NCI-H524 (cell line): Measurements from ENCODE around the gene C2orf42.
A peak's percentile ranks its signal among the peaks of the same experiment; 100 is the strongest.
"Not testable (repeated sequence)": the region's sequence is repeated elsewhere in the genome, so short reads cannot be mapped to it uniquely, and the experiment has no call there.

Experiments used
- DNase-seq, 2 experiments: peaks; one replicate each; lab custom pipeline; 2025; lab: John Stamatoyannopoulos, UW

C2orf42 gene

DNA sequence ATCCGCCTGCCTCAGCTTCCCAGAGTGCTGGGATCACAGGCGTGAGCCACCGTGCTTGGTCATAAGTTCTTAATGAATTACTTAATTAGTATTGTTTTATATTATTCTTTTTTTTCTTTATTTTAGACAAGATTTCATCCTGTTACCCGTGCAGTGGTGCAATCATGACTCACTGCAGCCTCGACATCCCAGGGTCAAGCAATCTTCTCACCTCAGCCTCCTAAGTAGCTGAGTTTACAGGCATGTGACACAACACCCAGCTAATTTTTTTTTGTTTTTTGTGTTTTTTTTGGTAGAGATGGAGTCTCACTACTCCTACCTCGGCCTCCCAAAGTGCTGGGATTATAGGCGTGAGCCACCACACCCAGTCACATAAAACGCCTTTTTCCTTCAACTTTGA lies 17.3 kb downstream of the C2orf42 start:
- no peak for DNase-seq

- not testable (repeated sequence) for DNase-seq
Observed at GRCh38 chr2:70169654-70170245, 21.1 kb downstream of the C2orf42 start.

DNA sequence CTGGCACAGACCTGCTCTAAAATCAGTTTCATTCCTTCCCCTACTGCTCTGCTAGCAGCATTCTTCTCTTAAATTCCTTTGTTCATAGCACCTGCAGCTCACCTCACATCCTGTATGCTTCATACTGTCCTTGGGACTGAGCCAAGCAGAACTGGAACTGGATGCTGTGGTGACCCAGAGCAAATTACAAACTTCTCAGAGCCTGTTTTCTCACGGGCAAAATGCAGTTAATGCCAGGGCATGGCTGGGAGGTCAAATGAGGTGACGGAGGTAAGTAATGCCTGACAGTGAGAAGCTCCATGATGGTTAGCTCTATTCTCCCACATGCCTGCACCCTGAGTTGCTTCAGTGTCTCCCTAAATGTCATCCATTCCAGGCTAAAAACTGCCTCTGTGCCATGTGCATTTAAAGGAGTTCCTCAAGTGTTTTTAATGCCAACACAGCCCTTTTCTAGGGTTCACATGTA lies 29.7 kb downstream of the C2orf42 start:
- no peak for DNase-seq

GRCh38 chr2:70160545-70160944 lies 30.3 kb downstream of the C2orf42 start:
- DNase-seq = no peak

GRCh38 chr2:70149130-70149686 lies 41.6 kb downstream of the C2orf42 start:
- not testable (repeated sequence) for DNase-seq

GRCh38 chr2:70148211-70148760 lies 42.5 kb downstream of the C2orf42 start:
- not testable (repeated sequence) for DNase-seq

- DNase-seq = no peak
Observed at GRCh38 chr2:70145851-70146739, 44.7 kb downstream of the C2orf42 start.

- no peak for DNase-seq
Observed at GRCh38 chr2:70145144-70145490, 45.7 kb downstream of the C2orf42 start.

DNA sequence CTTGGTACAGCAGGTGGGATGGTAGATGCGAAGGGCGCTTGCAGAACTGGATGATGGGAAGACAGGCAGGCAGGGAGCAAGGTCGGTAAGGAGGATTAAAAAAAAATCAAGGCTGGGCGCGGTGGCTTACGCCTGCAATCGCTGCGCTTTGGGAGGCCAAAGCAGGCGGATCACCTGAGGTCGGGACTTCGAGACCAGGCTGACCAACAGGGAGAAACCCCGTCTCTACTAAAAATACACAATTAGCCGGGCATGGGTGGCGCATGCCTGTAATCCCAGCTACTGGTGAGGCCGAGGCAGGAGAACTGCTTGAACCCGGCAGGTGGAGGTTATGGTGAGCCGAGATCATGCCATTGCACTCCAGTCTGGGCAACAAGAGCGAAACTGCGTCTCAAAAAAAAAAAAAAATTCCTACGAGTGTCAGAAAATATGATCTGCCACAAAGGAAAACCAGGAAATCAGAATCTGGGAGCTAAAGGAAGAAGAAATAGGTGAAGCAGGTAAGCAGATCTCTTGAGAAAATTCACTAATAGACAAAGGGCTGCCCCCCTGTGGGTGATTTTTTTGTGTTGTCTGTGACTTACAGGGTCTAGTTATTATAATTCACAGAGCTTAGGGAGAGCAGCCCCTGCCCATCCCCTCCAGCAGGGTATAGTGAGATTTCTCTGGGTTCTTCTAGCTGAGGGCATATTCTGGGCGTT lies 46.2 kb downstream of the C2orf42 start:
- DNase-seq = peak in 1 of 2 experiments; percentile 12

DNA sequence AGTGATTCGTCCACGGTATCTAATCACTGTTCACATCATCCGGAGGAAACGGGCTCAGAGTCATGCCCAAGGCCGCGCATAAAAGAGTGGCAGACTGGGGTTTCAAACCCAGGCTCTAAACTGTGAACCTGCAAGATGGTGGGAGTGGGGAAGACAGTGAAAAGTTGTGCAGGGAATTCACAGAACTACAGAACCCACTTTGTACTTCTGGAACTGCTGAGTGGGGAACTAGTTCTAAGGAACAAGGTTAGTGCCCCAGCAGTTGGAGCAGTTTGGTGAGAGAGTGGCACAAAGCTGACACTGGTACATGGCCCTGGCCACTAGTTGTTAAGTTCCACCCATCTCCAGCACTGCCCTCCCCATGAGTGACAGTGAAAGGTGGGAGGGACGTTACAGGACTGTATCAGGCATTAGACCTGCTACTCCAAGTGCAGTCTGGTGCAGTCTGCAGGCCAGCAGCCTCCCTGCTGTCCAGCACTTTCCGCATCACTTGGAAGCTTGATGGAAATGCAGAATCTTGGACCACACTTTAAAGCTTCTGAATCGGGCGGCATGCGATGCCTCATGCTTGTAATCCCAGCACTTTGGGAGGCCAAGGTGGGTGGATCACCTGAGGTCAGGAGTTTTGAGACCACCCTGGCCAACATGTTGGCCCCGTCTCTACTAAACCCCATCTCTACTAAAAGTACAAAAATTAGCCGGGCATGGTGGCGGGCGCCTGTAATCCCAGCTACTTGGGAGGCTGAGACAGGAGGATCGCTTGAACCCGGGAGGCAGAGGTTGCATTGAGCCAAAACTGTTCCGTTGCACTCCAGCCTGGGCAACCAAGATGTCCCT lies 47.3 kb downstream of the C2orf42 start:
- peak in 1 of 2 experiments; percentile 47 for DNase-seq

GRCh38 chr2:70142590-70143313 lies 48.1 kb downstream of the C2orf42 start:
- DNase-seq = peak; percentile 98 to 99

- peak in 1 of 2 experiments; percentile 43 for DNase-seq
Observed at GRCh38 chr2:70141902-70142589, 48.8 kb downstream of the C2orf42 start.

DNA sequence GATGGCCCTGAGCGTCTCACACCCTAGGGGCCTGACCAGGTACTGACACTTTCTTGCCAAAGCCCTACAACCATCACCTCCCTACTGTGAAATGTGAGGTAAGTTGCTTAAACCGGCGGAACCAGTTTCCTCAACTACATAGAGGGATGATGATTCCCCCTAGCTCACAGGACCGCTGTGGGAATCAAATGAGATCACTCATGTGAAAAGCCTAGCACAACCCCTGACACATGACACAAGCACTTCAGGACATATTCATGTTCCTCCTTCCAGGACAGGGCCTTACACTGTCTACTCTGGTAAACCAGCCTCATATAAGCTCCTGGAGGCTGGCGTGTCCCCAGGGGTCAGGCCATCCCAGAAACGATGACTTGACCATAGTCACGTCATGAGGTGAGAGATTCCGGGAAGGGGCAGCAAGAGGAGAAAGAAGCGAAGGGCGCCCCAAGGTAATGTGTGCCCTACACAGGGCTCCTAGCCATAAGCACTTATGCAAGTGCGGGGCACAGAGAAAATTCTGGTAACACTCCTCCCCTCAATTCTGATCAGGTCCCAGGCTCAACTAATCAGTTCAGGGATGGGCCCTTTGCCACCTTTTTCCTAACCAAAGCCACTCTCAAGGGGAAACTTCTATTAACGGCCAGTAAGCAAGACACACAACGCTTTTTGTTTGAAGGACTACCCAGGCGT lies 49.5 kb downstream of the C2orf42 start:
- DNase-seq = peak in 1 of 2 experiments; percentile 21

DNA sequence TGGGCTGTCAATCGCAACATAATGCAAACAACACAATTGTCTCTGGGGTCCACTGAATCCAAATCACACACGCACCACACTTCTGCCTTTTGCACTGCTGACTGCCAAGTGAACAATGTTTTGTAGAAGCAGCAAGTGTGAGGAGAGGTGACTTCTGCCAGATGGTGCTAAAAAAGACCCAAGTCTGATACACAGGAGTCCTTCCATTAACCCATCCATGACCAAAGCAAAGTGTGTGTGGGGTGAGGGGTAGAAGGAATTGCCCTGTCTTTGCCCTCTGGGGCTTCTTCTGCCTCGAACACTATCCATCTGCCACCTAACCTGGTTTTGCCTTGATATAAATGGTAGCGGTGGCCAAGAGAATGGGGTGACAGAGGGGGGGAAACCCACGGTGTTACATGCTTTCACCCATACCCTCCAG lies 50.0 kb downstream of the C2orf42 start:
- DNase-seq = peak in 1 of 2 experiments; percentile 33

GRCh38 chr2:70134323-70134983 lies 56.4 kb downstream of the C2orf42 start:
- DNase-seq = not testable (repeated sequence)

DNA sequence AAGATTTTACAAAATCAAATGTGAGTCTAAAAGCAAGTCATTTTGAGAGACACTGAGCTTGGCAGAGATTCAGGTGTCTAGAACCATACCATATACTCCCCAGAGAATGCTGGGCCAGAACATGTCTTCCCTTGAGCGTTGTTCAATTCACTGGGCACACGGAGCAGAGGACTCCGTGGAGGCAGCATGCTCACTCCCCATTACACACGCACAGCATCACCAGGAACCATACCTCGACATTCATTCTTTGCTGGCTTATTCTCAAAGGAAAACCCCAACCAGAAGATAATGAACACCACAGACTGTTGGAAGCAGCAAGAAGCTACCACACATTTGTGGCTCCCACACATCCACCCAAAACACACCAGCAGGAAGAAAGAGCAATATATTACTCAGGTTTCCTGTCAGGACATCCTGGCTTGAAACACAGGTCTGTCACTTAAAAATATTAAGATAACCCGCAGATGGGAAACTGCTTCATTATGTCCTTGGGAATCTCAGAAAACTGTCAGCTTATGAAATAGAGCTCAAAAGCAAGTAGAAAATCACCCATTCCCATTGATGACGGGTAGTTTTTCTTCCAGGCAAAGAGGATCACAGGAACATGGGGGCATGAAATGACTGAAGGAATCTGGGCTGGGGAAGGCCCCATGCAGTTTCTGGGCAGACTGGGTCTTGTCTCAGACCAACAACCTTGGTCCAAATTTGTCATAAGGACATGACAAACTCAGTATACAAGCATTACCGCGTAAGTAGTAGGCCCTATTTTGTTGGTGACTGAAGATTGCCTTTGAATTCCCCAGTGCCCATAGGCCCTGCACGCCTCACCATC lies 57.1 kb downstream of the C2orf42 start:
- DNase-seq = peak in 1 of 2 experiments; percentile 23

DNA sequence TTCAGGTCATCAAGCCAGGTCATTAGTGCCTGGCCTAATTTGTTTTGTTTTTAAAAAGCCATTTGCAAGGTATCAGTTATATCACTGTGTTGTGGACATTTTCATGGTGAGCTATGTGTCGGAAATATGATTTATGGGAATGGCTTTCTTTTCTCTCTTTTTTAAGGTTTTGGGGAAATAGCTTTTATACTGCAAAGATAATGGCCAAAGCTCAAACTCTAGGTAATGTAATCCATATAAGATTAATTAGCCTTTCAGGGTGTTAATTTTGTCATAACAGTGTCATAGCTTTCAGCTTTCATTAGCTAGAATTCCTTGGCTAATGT lies 57.7 kb downstream of the C2orf42 start:
- peak in 1 of 2 experiments; percentile 8 for DNase-seq
